SK-N-SH treated with all-trans-retinoic acid at 6 μM for 48 hours (cell line): ENCODE results near the gene CDPF1.
"Not testable (repeated sequence)": the region's sequence is repeated elsewhere in the genome, so short reads cannot be mapped to it uniquely, and the experiment has no call there.

Experiments
- ATAC-seq: fragments of 200-7000 bp; cut with Tn5 transposase; 3 replicates; pipeline ENCODE4 v1.9.1; 2020; ENCODE audit warnings: mild to moderate bottlenecking, moderate library complexity
- ARNTL ChIP-seq: fragments of 450-650 bp; formaldehyde crosslinking; IDR thresholded peaks from 2 replicates; pipeline ENCODE4 v1.5.0; 2020; ENCODE audit warnings: low read depth, mild to moderate bottlenecking, moderate library complexity, borderline replicate concordance
- BACH2 ChIP-seq: fragments of 250-450 bp; sonication (Bioruptor Pico); IDR thresholded peaks from 2 replicates; pipeline ENCODE4 v1.9.0; 2021; ENCODE audit warnings: mild to moderate bottlenecking, borderline replicate concordance
- CREB5 ChIP-seq: fragments of 250-450 bp; sonication (Bioruptor Pico); IDR thresholded peaks from 2 replicates; pipeline ENCODE4 v1.5.1; 2020; ENCODE audit warnings: low read depth, mild to moderate bottlenecking, moderate library complexity
- CSRNP3 ChIP-seq: fragments of 250-450 bp; sonication (Bioruptor Pico); IDR thresholded peaks from 2 replicates; pipeline ENCODE4 v1.5.1; 2021; ENCODE audit warnings: mild to moderate bottlenecking, moderate library complexity
- ESRRG ChIP-seq: fragments of 250-450 bp; sonication (Bioruptor Pico); IDR thresholded peaks from 2 replicates; pipeline ENCODE4 v1.6.1; 2021; ENCODE audit warnings: mild to moderate bottlenecking
- GLIS3 ChIP-seq: fragments of 250-450 bp; sonication (Bioruptor Pico); IDR thresholded peaks from 2 replicates; pipeline ENCODE4 v1.5.0; 2020; ENCODE audit warnings: mild to moderate bottlenecking, moderate library complexity
- ISL1 ChIP-seq: fragments of 250-450 bp; sonication (Bioruptor Pico); IDR thresholded peaks from 2 replicates; pipeline ENCODE4 v2.1.2; 2022; ENCODE audit warnings: mild to moderate bottlenecking, moderate library complexity
- OSR1 ChIP-seq: fragments of 250-450 bp; sonication (Bioruptor Pico); IDR thresholded peaks from 2 replicates; pipeline ENCODE4 v1.8.0; 2022; ENCODE audit warnings: moderate library complexity, mild to moderate bottlenecking, inconsistent platforms
- PATZ1 ChIP-seq: fragments of 250-450 bp; sonication (Bioruptor Pico); IDR thresholded peaks from 2 replicates; pipeline ENCODE4 v1.8.0; 2020; ENCODE audit warnings: mild to moderate bottlenecking, moderate library complexity, borderline replicate concordance
- PPARA ChIP-seq: fragments of 250-450 bp; sonication (Bioruptor Pico); IDR thresholded peaks from 2 replicates; pipeline ENCODE4 v1.5.0; 2020; ENCODE audit warnings: mild to moderate bottlenecking, borderline replicate concordance
- RARB ChIP-seq: fragments of 250-450 bp; sonication (Bioruptor Pico); IDR thresholded peaks from 2 replicates; pipeline ENCODE4 v1.8.0; 2021; ENCODE audit warnings: mild to moderate bottlenecking, moderate library complexity
- TSHZ2 ChIP-seq: fragments of 250-450 bp; sonication (Bioruptor Pico); IDR thresholded peaks from 2 replicates; pipeline ENCODE4 v1.5.0; 2020; ENCODE audit warnings: mild to moderate bottlenecking, moderate library complexity
- ZC3H10 ChIP-seq: fragments of 250-450 bp; sonication (Bioruptor Pico); IDR thresholded peaks from 2 replicates; pipeline ENCODE4 v1.5.1; 2021; ENCODE audit warnings: mild to moderate bottlenecking, moderate library complexity
- ZFP3 ChIP-seq: fragments of 250-450 bp; sonication (Bioruptor Pico); IDR thresholded peaks from 2 replicates; pipeline ENCODE4 v1.5.0; 2020; ENCODE audit warnings: mild to moderate bottlenecking, moderate library complexity
- ZNF565 ChIP-seq: fragments of 450-650 bp; formaldehyde crosslinking; conservative IDR thresholded peaks from 2 replicates; pipeline ENCODE4 v1.5.0; 2020; ENCODE audit warnings: low read depth, mild to moderate bottlenecking, moderate library complexity
- ZNF70 ChIP-seq: fragments of 450-650 bp; formaldehyde crosslinking; IDR thresholded peaks from 2 replicates; pipeline ENCODE4 v1.5.0; 2020; ENCODE audit warnings: mild to moderate bottlenecking, moderate library complexity
- ZNF8 ChIP-seq: fragments of 450-650 bp; formaldehyde crosslinking; IDR thresholded peaks from 2 replicates; pipeline ENCODE4 v1.5.0; 2020; ENCODE audit warnings: mild to moderate bottlenecking, moderate library complexity

The CDPF1 gene

GRCh38 chr22:46269564-46269963, 19.5 kb upstream of the CDPF1 start:
- ATAC-seq: no peak
- TF ChIP-seq TSHZ2 (CRISPR knock-in tag) (no peak), ZNF565 (CRISPR knock-in tag) (no peak), RARB (CRISPR knock-in tag) (no peak), BACH2 (no peak)

GRCh38 chr22:46267431-46268279, 17.6 kb upstream of the CDPF1 start, which contains the start of gene TTC38:
TTC38 (plus strand) TSS chr22:46268008; CDS start chr22:46268040, 32 bp downstream.
- peak; percentile 98 for ATAC-seq
- TF ChIP-seq OSR1 (CRISPR knock-in tag): no peak
- no peak for TF ChIP-seq CREB5
- TF ChIP-seq CSRNP3 (CRISPR knock-in tag): no peak
- no peak for TF ChIP-seq ZNF70
- no peak for TF ChIP-seq ARNTL (CRISPR knock-in tag)
- no peak for TF ChIP-seq ZNF8
- TF ChIP-seq ZNF565 (CRISPR knock-in tag): no peak
- TF ChIP-seq PATZ1 (CRISPR knock-in tag): no peak
- no peak for TF ChIP-seq GLIS3
- no peak for TF ChIP-seq BACH2
- TF ChIP-seq ZFP3: no peak
- TF ChIP-seq ESRRG: no peak
- TF ChIP-seq ZC3H10 (CRISPR knock-in tag): no peak
- no peak for TF ChIP-seq PPARA (CRISPR knock-in tag)

- not testable (repeated sequence) for ATAC-seq
These were observed 15.5 kb upstream of the CDPF1 start for GRCh38 chr22:46265627-46266026.

GRCh38 chr22:46264520-46264919, 14.4 kb upstream of the CDPF1 start:
- not testable (repeated sequence) for ATAC-seq

- ATAC-seq: no peak
- TF ChIP-seq ISL1 (CRISPR knock-in tag): no peak
These were observed 13.1 kb upstream of the CDPF1 start, which contains the start of gene PKDREJ for GRCh38 chr22:46263216-46263590. PKDREJ (minus strand) TSS chr22:46263343; CDS start chr22:46263322, 21 bp downstream.
